ENCODE results near the gene WFDC2.

- TF ChIP-seq CTCF (IDR thresholded peaks at IDR 0.05; ENCODE audit: control extremely low read depth in 1 of 3, insufficient read depth in 1 of 3, low read depth in 1 of 3, low read length in 3 of 3): no peak
- TF ChIP-seq ATF2 (IDR thresholded peaks at IDR 0.05; ENCODE audit: low read length): no peak
- TF ChIP-seq NRF1 (IDR thresholded peaks at IDR 0.05; ENCODE audit: low read depth, low read length): no peak
- TF ChIP-seq, protein P1, sequence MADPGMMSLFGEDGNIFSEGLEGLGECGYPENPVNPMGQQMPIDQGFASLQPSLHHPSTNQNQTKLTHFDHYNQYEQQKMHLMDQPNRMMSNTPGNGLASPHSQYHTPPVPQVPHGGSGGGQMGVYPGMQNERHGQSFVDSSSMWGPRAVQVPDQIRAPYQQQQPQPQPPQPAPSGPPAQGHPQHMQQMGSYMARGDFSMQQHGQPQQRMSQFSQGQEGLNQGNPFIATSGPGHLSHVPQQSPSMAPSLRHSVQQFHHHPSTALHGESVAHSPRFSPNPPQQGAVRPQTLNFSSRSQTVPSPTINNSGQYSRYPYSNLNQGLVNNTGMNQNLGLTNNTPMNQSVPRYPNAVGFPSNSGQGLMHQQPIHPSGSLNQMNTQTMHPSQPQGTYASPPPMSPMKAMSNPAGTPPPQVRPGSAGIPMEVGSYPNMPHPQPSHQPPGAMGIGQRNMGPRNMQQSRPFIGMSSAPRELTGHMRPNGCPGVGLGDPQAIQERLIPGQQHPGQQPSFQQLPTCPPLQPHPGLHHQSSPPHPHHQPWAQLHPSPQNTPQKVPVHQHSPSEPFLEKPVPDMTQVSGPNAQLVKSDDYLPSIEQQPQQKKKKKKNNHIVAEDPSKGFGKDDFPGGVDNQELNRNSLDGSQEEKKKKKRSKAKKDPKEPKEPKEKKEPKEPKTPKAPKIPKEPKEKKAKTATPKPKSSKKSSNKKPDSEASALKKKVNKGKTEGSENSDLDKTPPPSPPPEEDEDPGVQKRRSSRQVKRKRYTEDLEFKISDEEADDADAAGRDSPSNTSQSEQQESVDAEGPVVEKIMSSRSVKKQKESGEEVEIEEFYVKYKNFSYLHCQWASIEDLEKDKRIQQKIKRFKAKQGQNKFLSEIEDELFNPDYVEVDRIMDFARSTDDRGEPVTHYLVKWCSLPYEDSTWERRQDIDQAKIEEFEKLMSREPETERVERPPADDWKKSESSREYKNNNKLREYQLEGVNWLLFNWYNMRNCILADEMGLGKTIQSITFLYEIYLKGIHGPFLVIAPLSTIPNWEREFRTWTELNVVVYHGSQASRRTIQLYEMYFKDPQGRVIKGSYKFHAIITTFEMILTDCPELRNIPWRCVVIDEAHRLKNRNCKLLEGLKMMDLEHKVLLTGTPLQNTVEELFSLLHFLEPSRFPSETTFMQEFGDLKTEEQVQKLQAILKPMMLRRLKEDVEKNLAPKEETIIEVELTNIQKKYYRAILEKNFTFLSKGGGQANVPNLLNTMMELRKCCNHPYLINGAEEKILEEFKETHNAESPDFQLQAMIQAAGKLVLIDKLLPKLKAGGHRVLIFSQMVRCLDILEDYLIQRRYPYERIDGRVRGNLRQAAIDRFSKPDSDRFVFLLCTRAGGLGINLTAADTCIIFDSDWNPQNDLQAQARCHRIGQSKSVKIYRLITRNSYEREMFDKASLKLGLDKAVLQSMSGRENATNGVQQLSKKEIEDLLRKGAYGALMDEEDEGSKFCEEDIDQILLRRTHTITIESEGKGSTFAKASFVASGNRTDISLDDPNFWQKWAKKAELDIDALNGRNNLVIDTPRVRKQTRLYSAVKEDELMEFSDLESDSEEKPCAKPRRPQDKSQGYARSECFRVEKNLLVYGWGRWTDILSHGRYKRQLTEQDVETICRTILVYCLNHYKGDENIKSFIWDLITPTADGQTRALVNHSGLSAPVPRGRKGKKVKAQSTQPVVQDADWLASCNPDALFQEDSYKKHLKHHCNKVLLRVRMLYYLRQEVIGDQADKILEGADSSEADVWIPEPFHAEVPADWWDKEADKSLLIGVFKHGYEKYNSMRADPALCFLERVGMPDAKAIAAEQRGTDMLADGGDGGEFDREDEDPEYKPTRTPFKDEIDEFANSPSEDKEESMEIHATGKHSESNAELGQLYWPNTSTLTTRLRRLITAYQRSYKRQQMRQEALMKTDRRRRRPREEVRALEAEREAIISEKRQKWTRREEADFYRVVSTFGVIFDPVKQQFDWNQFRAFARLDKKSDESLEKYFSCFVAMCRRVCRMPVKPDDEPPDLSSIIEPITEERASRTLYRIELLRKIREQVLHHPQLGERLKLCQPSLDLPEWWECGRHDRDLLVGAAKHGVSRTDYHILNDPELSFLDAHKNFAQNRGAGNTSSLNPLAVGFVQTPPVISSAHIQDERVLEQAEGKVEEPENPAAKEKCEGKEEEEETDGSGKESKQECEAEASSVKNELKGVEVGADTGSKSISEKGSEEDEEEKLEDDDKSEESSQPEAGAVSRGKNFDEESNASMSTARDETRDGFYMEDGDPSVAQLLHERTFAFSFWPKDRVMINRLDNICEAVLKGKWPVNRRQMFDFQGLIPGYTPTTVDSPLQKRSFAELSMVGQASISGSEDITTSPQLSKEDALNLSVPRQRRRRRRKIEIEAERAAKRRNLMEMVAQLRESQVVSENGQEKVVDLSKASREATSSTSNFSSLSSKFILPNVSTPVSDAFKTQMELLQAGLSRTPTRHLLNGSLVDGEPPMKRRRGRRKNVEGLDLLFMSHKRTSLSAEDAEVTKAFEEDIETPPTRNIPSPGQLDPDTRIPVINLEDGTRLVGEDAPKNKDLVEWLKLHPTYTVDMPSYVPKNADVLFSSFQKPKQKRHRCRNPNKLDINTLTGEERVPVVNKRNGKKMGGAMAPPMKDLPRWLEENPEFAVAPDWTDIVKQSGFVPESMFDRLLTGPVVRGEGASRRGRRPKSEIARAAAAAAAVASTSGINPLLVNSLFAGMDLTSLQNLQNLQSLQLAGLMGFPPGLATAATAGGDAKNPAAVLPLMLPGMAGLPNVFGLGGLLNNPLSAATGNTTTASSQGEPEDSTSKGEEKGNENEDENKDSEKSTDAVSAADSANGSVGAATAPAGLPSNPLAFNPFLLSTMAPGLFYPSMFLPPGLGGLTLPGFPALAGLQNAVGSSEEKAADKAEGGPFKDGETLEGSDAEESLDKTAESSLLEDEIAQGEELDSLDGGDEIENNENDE (IDR thresholded peaks at IDR 0.05; ENCODE audit: insufficient replicate concordance, low read length): no peak
- TF ChIP-seq CEBPB (IDR thresholded peaks at IDR 0.05; ENCODE audit: low read depth, low read length): no peak
- TF ChIP-seq CHD2 (IDR thresholded peaks at IDR 0.05; ENCODE audit: low read length): no peak
- no peak for TF ChIP-seq RFX5 (IDR thresholded peaks at IDR 0.05; ENCODE audit: borderline replicate concordance, low read depth, low read length)
- no peak for TF ChIP-seq RAD21 (IDR thresholded peaks at IDR 0.05 in 1 of 2, conservative IDR thresholded peaks at IDR 0.05 in 1 of 2; ENCODE audit: low read depth in 2 of 2, low read length in 2 of 2)
- TF ChIP-seq EP300 (IDR thresholded peaks at IDR 0.05; ENCODE audit: borderline replicate concordance in 1 of 2, low read depth in 2 of 2, low read length in 2 of 2): no peak
- no peak for TF ChIP-seq JUND (IDR thresholded peaks at IDR 0.05; ENCODE audit: low read length)
- no peak for TF ChIP-seq POLR2A (IDR thresholded peaks at IDR 0.05; ENCODE audit: control extremely low read depth in 1 of 2, low read depth in 2 of 2, low read length in 2 of 2)
These were observed 27.8 kb upstream of the WFDC2 start for GRCh38 chr20:45441746-45442145.

Measured in H1 (cell line).